Measurements from ENCODE around the gene SGCB. TPM values are rescaled to one million over a fixed set of nuclear protein-coding genes. Genes with fewer than 3 reads are reported as not detected.
"Not testable (repeated sequence)": the region's sequence is repeated elsewhere in the genome, so short reads cannot be mapped to it uniquely, and the experiment has no call there.

Gene SGCB, protein sequence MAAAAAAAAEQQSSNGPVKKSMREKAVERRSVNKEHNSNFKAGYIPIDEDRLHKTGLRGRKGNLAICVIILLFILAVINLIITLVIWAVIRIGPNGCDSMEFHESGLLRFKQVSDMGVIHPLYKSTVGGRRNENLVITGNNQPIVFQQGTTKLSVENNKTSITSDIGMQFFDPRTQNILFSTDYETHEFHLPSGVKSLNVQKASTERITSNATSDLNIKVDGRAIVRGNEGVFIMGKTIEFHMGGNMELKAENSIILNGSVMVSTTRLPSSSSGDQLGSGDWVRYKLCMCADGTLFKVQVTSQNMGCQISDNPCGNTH
- 37.2 and 42.4 TPM in 2 replicates for total RNA-seq (2014; rRNA removed)
- 25.9 TPM for polyA plus RNA-seq (2012)

DNA sequence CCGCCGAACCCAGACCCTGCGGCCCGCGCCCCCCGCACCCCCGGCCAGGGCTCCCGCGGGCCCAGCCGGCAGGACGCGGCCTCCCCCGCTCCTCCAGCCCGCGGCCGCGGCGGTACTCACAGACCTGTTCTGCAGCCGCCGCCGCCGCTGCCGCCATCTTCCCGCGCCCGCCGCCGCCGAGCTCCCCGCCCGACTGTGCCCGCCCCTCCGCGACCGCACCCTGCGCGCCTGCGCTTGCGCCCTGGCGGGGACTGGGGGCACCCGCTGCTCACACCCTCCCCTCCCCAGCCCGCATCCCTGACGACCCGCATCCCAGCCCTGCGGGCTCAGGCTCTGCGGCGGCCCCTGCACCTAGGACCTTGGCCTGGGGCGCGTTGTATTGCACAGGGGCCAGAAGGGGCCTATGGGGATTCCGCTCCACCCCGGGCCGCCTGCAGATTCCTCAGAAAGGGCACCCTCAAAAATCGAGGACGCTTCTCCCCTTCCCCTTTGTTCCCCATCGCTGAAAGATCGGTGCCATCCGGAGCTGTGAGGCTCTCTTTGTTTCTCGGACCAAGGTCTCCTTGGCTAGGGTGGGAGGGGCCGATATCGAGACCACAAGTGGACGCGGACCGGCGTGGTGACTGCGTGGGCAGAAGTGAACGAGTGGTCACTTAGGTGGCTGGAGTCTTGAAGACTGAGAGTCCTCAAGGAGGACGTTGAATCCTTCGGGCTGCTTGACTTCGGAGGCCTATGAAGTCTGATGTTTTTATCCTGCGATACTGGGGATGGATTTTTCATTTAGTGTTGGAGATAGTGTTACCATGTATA lies at the start of gene SGCB:
TSS of gene SGCB (minus strand) at position 197 of the 810 bp plus-strand sequence. CDS start at position 157, 40 bp downstream.
- DNase-seq (ENCODE audit: low read depth): peak; percentile 49

DNA sequence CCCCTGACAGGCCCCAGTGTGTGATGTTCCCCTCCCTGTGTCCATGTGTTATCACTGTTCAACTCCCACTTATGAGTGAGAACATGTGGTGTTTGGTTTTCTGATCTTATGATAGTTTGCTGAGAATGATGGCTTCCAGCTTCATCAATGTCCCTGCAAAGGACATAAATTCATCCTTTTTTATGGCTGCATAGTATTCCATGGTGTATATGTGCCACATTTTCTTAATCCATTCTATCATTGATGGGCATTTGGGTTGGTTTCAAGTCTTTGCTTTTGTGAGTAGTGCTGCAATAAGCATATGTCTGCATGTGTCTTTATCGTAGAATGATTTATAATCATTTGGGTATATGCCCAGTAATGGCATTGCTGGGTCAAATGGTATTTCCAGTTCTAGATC lies 48.3 kb upstream of the SGCB start:
- not testable (repeated sequence) for DNase-seq (ENCODE audit: low read depth)

DNA sequence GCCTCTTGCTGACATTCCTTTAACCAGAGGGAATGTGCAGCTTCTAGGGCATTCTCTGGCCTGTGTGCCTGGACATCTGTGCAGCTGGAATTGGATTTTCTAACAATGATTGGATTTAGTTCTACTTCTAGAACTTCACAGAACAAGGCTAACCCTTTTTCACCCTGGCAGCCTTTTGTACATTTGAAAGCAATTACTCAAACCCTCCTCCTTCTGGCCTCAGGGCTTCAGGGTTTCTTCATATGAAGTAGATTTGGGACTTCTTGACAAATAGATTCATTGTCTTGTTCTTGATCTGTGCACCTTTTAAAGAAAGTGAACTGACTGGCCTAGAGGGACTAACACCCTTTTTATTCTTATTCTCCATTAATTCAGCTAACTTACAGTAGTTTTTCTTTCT lies 43.1 kb upstream of the SGCB start:
- DNase-seq (ENCODE audit: low read depth): no peak

DNA sequence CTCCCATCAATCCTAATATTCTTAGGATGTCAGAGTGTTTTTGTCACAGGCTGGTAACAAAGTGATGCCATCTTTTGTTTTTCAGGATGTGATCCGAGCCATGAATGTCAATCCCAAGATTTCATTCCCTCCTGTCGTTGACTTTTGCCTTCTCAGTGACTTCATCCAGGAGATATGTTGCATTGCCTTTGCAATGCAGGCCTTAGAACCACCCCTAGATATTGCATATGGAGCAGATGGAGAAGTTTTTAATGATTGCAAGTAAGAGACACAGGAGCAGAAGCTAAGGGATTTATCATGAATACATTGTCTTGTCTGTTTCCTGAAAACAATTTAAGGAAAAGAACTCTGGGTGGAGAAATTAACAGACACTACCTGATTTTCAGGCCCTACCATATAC lies 41.6 kb upstream of the SGCB start:
- DNase-seq (ENCODE audit: low read depth): no peak

DNA sequence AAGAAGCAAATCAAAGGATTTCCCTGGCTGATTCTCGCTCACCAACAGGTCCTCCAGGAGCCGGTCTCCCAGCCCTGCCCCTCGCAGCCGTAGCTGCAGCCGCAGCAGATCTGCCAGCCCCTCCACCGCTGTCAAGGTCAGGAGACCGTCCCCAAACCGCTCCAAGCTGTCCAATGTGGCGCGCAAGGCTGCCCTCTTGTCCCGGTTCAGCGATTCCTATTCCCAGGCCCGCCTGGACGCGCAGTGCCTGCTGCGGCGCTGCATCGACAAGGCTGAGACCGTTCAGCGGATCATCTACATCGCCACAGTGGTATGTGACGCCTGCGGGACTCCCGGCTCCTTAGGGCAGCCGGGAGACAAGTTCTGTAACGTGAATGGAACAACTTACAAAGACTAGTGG lies 38.6 kb upstream of the SGCB start:
- DNase-seq (ENCODE audit: low read depth): no peak

DNA sequence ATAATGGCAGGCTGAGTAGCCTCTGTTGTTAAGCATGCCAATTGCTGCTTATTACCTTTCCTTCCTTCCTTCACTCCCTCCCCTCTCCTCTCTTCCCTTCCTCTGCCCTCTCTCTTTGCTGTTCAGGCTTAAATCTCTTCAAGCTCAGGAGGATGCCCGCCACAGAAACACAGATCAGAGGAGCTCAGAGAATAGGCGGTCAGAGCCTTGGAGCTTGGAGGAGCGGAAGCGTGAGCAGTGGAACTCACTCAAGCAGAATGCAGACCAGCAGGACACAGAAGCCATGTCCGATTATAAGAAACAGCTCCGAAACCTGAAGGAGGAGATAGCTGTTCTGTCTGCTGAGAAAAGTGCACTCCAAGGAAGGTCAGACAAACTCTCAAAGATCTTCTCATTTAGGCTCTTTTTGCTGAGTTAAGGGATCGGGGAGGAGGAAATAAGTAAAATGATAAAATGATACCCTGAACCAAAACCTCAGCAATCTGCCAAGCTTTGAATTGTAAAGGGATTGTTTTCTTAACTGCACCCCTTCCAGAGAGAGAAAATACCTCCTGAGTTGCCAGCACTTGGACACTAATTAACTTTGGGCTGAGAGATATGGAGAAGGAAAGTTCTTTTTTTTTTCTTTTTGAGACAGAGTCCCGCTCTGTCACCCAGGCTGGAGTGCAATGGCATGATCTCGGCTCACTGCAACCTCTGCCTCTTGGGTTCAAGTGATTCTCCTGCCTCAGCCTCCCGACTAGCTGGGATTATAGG lies 33.9 kb upstream of the SGCB start:
- no peak for DNase-seq (ENCODE audit: low read depth)

DNA sequence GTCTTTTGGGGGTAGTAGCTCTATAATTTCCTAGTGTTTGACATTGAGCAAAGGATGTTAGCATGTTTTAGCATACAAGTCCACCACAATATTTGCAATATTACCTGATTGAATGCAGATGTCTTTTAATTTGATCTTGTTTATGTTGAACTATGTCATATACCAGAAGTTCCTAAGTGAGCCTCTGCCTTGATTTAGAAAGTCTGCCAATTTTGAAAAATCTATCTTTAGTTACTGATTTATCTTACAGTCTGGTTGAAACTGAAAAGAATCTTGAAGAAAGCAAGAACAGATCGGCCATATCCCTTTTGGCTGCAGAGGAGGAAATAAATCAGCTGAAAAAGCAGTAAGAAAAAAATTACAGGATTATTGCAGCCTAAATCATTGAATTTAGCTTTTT lies 31.5 kb upstream of the SGCB start:
- no peak for DNase-seq (ENCODE audit: low read depth)

DNA sequence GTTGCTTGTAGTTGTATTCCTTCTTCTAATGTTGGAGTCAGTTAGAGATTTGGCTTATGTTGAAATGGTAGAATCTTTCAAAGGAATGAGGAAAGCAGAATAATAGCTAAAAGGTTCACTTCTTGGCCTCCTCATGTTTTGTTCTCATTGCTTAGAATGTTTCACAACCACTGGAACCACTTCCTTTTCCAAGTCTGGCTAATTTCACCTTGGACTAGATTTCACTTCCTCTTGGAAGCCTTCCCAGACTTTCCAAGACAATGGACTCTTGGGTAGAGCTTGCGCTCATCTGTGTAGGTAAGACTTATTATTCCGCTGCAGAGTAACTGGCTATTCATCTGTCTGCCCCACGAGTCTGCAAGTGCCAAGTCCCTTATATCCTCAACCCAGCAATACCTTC lies 21.3 kb upstream of the SGCB start:
- peak; percentile 6 for DNase-seq (ENCODE audit: low read depth)

DNA sequence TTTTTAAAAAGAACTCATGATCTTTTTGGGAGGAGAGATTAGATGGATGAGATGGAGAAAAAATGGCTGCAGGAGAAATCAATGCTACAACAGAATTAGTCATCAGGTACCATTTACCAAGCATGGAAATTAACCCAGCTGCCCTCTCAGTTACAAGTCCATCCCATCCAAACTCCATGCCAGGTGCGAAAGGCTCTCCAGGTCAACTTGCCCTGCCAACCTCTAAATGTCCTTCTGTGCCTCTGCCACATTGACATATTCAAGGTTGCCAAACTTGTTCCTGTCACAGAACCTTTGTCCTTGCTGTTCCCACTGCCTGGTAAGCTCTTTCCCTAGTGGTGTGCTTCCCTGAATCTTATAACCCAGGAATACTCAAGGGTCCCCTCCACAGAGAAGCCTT lies 20.2 kb upstream of the SGCB start:
- DNase-seq (ENCODE audit: low read depth): no peak

DNA sequence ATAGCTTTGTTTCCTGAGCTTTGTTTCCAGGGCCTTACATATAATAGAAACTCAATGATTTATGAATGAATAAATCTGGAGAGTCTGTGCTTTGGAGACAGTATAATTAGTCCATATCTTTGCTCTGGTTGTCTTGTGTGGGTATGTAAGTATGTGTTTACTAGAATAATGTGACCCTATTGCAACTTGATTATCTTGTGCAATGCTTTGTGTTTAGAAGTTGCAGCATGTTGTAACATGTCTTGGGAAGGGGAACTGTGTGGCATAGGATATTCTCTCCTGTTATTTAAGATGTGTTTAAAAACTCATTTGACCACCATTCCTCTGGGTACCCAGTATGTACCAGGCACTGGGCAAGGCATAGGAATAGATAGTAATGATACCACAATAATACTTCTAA lies 19.1 kb upstream of the SGCB start:
- no peak for DNase-seq (ENCODE audit: low read depth)

DNA sequence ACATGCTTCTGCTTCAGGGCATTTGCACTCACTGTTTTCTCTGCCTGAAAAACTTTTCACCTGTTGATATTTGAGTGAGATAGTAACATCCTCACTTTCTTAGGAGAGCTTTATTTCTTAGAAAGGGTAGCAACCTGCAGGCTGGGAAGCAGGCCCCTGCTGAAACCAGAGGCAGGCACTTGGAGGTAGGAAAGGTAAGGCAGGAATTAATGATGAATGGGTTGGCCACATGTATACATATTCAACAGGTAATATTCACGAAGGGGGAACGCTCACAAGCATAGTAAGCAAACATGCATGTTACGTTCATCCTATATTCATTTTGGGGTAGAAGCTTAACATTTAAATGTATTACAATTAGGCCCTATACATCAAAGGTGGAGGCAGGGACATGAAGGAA lies 16.2 kb upstream of the SGCB start:
- DNase-seq (ENCODE audit: low read depth): no peak

DNA sequence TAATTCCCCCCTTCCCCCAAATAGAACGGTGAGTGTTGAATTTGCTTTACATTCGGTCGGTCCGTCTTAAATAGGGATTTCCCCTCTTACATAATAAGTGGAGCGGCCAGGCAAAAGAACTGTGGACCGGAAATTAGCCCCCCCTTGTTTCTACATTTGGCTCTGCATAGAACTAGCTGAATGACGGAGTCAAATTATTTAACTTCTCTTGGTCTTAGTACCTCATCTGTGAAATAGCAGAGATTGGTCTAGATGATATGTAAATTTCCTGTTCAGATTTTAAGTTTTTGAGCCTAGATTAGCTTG lies 14.3 kb upstream of the SGCB start:
- no peak for DNase-seq (ENCODE audit: low read depth)

DNA sequence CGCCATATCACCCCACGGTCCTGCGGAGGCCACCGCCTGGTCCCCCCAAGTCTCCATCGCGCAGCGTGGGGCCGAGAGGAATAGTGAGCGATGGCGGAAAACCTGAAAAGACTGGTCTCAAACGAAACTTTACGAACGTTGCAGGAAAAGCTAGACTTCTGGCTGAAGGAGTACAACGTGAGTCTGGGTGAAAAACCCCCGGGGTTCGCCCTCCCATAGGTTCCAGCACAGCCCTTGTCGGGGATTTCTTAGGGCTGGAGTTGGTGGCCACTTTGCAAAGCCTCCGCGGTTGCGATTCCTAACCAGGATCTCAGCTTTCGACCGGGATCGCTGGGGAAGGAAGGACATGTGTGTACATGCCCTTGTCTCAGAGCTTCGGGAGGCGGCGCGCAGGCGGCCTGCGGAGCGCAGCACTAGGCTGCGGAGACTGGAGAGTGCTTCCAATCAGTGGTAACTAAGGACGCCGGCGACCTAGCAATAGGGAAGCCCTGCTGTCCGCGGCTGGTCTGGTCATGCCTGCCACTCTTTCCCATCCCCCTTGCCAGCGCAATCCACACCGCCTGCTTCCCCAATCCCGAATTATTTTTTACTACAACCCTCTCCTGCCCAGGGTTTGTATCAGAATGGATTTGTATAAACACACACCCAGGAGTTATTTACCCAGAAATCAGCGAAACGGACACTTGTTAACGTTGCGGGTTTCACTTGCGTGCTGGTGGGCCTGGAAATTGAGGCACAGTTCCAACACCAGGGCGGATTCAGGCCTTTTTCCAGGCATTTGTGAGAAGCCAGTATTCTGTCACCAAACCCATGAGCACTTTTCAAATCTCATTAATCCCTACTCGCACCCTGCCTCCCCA lies 13.7 kb upstream of the SGCB start:
- DNase-seq (ENCODE audit: low read depth): no peak

DNA sequence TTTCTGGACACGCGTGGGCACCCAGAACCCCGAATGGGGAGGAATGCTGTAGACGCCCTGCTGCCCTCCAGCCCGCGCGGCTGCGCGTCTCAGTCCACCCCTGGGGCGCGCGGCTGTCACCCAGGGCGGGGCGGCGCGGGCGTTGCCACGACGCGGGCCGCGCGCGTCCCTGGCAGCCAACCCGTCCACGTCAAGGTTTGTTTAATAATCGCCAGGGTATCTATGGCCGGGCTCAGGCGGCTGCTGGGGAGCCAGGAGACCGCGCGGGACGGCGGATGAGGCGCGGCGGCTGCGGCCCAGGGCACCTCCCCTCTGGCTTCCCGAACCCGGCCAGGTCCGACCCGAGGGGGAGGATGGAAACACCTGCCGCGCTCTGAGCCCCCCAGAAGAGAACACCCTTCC lies 13.1 kb upstream of the SGCB start, which contains the start of gene SPATA18:
TSS of gene SPATA18 (plus strand) at position 92 of the 402 bp plus-strand sequence. CDS start 401 bp downstream, outside the sequence.
- DNase-seq (ENCODE audit: low read depth): no peak

DNA sequence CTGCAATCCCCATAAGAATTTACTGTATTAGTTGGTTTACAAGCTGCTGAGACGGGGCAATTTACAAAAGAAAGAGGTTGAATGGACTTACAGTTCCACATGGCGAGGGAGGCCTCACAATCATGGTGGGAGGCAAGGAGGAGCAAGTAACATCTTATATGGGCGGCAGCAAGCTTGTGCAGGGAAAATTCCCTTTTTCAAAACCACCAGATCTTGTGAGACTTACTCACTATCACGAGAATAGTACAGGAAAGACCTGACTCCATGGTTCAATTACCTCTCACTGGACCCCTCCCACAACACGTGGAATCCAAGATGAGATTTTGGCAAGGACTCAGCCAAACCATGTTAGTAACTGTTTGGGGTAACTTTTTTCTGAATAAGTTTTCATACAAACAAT lies 11.2 kb upstream of the SGCB start:
- no peak for DNase-seq (ENCODE audit: low read depth)

DNA sequence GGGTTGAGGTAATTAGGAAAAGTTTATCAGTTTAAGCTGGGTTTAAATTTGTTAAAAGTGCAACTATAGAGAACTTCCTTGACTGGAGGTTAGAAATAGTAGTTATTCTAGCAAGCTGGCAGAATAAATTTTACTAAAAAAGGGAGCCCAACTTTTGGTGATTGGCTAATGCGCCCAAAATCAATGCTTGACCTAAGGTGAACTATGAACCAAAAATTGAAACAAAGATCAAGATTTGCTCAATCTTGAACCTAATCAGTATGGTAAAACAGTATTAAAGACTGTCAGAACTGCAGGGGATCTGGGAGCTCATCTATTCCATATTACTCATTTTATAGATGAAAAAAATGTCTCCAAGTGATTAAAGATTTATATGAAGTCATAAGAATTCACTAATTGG lies 6.9 kb upstream of the SGCB start:
- no peak for DNase-seq (ENCODE audit: low read depth)

DNA sequence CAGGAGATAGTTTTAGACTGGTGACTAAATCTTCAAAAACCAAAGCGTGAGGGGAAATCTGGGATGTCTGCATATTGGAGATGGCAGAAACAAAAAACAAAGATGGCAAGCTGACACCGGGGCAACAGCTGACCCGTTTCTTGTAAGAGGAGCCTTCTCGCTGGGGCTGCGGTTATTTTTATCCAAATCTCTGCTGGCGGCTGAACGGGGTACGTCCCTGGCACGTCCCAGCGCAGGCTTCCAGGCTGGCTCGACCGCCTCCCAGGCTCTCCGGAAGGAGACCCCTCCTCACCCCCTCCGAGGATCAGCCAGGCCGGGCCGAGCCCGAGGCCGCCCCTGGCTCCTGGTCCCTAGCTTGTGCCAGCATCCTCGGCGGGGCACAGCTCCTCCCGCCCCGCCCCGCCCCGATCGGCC lies 403 bp downstream of the SGCB start:
- DNase-seq (ENCODE audit: low read depth): peak; percentile 72

DNA sequence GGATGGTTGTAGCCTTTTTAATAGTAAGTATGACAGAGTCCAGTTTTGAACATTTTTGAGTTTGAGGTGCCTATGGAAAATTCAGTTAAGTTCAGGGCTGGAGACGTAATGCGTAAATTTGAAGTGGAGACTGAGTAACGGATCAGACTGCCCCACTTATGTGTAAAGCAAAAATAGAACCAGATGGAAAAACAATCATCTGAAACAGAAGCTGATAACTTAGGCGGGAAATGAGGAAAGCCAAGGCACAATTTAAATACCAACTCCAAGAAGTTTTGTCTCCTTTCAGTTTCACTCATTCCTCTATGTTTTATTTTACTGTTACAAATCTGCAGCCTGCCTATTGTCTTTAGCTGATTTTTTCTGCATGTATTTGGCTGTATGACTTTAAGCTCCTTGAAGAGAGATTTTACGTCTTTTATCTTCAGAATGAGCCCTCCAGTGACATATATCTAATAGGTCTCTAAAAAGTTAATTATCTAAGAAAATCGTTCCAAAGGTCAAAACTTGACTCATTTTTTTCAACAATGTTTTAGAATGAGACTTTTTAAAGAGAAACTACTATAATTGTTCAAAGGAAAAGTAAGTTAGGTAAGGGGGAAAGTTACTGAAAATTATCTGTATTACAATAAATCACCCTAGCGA lies 1.1 kb downstream of the SGCB start:
- peak; percentile 8 for DNase-seq (ENCODE audit: low read depth)

DNA sequence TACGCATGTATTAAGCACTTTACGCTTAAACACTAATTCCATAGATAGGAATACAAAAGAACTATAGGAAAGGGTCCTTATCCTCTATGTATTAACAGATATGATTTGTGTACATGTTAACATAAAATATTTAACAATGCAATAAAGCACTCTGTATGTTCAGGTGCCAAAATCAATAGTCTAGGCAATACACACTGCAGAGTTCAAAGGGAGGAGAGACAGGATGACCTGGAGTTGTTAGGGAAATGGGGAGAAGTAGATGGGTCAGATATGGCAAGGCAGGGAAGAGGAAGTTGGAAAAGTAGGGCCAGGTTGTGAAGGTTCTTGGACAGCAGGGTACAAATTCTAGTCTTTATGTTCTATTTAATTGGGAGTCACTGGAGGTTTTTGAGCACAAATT lies 2.9 kb downstream of the SGCB start:
- DNase-seq (ENCODE audit: low read depth): no peak

DNA sequence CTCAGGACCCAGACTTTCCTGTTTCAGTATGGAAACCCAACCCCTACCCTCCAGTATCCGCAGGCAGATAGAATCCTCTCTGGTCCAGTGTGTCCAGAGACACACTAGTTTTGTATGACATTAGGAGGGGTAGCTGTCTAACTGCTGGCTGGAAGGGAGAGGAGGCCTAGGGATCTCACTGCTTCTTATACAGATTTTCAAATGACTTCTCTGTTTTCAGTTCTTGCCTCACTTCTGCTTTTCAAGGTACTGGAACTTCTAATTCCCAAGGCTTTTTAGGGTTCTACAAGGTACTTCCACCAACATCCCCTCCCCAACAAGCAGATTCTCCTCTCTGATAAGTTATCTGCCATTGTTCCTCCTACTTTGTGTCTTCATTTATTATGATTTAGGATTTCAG lies 6.1 kb downstream of the SGCB start:
- DNase-seq (ENCODE audit: low read depth): no peak

DNA sequence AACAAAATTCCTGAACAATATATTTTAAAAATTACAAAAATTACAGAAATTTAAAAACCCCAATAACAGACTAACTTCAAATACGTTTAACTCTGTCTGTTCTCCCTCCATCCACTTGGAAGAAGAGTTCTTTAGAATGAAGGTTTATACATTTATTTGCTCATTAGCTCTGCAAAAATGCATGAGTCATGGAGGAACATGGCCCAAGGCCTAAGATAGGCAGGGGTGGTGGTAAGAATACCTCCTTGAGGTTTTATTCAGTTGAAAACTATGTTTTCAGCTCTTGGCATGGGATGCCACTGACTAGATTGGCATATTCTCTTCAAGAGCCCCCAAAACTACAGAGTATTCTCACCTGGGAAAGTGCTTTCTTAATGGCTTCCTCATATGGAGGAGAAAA lies 9.1 kb downstream of the SGCB start:
- DNase-seq (ENCODE audit: low read depth): peak; percentile 67

Data from LHCN-M2 (cell line).